OCI-LY1 (cell line): ENCODE measurements around the gene TSPAN12.

ENCODE experiments used
- H2AFZ ChIP-seq: fragments of 200-600 bp; sonication (generic), shearing (Covaris generic); 2 replicates; pipeline ENCODE4 v1.6.0; 2014; ENCODE audit warnings: antibody characterized with exemption, mild to moderate bottlenecking, low read length
- H3F3A ChIP-seq: fragments of 200-600 bp; sonication (generic), shearing (Covaris generic); 2 replicates; pipeline ENCODE4 v1.6.0; 2014; ENCODE audit warnings: mild to moderate bottlenecking, antibody characterized with exemption, low read length, moderate library complexity; ENCODE audit not compliant: insufficient read depth
- H3K27ac ChIP-seq: fragments of 200-600 bp; sonication (generic); 2 replicates; pipeline ENCODE4 v1.5.1; 2014; ENCODE audit warnings: low read length, mixed run types, mild to moderate bottlenecking, low read depth; ENCODE audit not compliant: poor library complexity, severe bottlenecking
- H3K27me3 ChIP-seq: fragments of 200-600 bp; sonication (generic); 2 replicates; pipeline ENCODE4 v1.6.0; 2014; ENCODE audit warnings: antibody characterized with exemption, mild to moderate bottlenecking, low read length, moderate library complexity; ENCODE audit not compliant: insufficient read depth
- H3K36me3 ChIP-seq: fragments of 200-600 bp; sonication (generic); 2 replicates; pipeline ENCODE4 v1.6.1; 2014; ENCODE audit warnings: mild to moderate bottlenecking, antibody characterized with exemption, low read length, moderate library complexity, mixed read lengths; ENCODE audit not compliant: insufficient read depth
- H3K4me1 ChIP-seq: fragments of 200-600 bp; sonication (generic); 2 replicates; pipeline ENCODE4 v1.5.1; 2014; ENCODE audit warnings: mild to moderate bottlenecking, low read length, moderate library complexity; ENCODE audit not compliant: insufficient read depth, severe bottlenecking
- H3K4me2 ChIP-seq: fragments of 200-600 bp; sonication (generic), shearing (Covaris generic); 2 replicates; pipeline ENCODE4 v1.6.1; 2014; ENCODE audit warnings: low read length
- H3K4me3 ChIP-seq: fragments of 200-600 bp; sonication (generic); 2 replicates; pipeline ENCODE4 v1.5.1; 2014; ENCODE audit warnings: low read length, low read depth, mild to moderate bottlenecking, mixed read lengths; ENCODE audit not compliant: poor library complexity, severe bottlenecking
- H3K79me2 ChIP-seq: fragments of 200-600 bp; shearing (Covaris generic); 2 replicates; pipeline ENCODE4 v1.6.1; 2016; ENCODE audit warnings: mixed run types, low read length, mixed read lengths; ENCODE audit not compliant: insufficient read depth
- H3K9ac ChIP-seq: fragments of 200-600 bp; sonication (generic), shearing (Covaris generic); 2 replicates; pipeline ENCODE4 v1.6.1; 2014; ENCODE audit warnings: mild to moderate bottlenecking, low read length, mixed read lengths
- H3K9me2 ChIP-seq: fragments of 200-600 bp; sonication (generic), shearing (Covaris generic); 2 replicates; pipeline ENCODE4 v1.6.1; 2014; ENCODE audit warnings: low read depth, mild to moderate bottlenecking, low read length, mixed read lengths
- H3K9me3 ChIP-seq: fragments of 200-600 bp; shearing (Covaris generic); 2 replicates; pipeline ENCODE4 v1.6.1; 2014; ENCODE audit warnings: low read length, mixed read lengths
- H4K20me1 ChIP-seq: fragments of 200-600 bp; sonication (generic), shearing (Covaris generic); 2 replicates; pipeline ENCODE4 v1.6.0; 2016; ENCODE audit warnings: mild to moderate bottlenecking, low read length; ENCODE audit not compliant: insufficient read depth
- CTCF ChIP-seq: fragments of 200-600 bp; sonication (generic), shearing (Covaris generic); IDR thresholded peaks from 2 replicates; pipeline ENCODE4 v1.5.1; 2017; ENCODE audit warnings: mild to moderate bottlenecking, antibody characterized with exemption, low read length, moderate library complexity, mixed read lengths
- EZH2 ChIP-seq: fragments of 200-600 bp; sonication (generic), shearing (Covaris generic); IDR thresholded peaks from 2 replicates; pipeline ENCODE4 v1.8.0; 2017; ENCODE audit warnings: borderline replicate concordance, mixed run types, mild to moderate bottlenecking, antibody characterized with exemption, low read length, moderate library complexity, mixed read lengths

The TSPAN12 gene

GRCh38 chr7:120827371-120828118 is 30.4 kb downstream of the TSPAN12 start:
- Histone ChIP-seq H3K27ac (no peak overlapping the region), H3F3A (no peaks in the 10 kb centered on the region), H3K27me3 (no peaks in the 10 kb centered on the region), H3K9me3 (peaks cover 3% of the 10 kb centered on the region; the same call in 1 of the 2 replicates), H2AFZ (no peak overlapping the region), H3K79me2 (no peaks in the 10 kb centered on the region), H3K4me2 (no peak overlapping the region), H3K9me2 (0 out of 2 replicates have a peak, but pooled peaks cover 2% of the 10 kb centered on the region), H3K4me3 (no peak overlapping the region), H3K36me3 (no peaks in the 10 kb centered on the region), H4K20me1 (no peaks in the 10 kb centered on the region), H3K9ac (no peak overlapping the region), H3K4me1 (no peaks in the 10 kb centered on the region)
- TF ChIP-seq EZH2 (no peak), CTCF (no peak)

- TF ChIP-seq CTCF: no peak
- no peak for TF ChIP-seq EZH2
- H3K9me3 ChIP-seq: peaks cover 3% of the 10 kb centered on the region; the same call in 1 of the 2 replicates
- 0 out of 2 replicates have a peak, but pooled peaks cover 2% of the 10 kb centered on the region for H3K9me2 ChIP-seq
- H3K27me3 ChIP-seq: no peaks in the 10 kb centered on the region
- H3F3A ChIP-seq: no peaks in the 10 kb centered on the region
- no peaks in the 10 kb centered on the region for H3K4me1 ChIP-seq
- no peak overlapping the region for H3K9ac ChIP-seq
- H3K4me2 ChIP-seq: no peak overlapping the region
- H3K36me3 ChIP-seq: no peaks in the 10 kb centered on the region
- no peak overlapping the region for H2AFZ ChIP-seq
- H3K79me2 ChIP-seq: no peaks in the 10 kb centered on the region
- no peak overlapping the region for H3K27ac ChIP-seq
- H3K4me3 ChIP-seq: no peak overlapping the region
- H4K20me1 ChIP-seq: no peaks in the 10 kb centered on the region
Observed at GRCh38 chr7:120825576-120825975, 32.4 kb downstream of the TSPAN12 start.

GRCh38 chr7:120825152-120825551 is 32.8 kb downstream of the TSPAN12 start:
- Histone ChIP-seq H3K79me2 (no peaks in the 10 kb centered on the region), H3K9me2 (0 out of 2 replicates have a peak, but pooled peaks cover 2% of the 10 kb centered on the region), H3K27ac (no peak overlapping the region), H3K4me1 (no peaks in the 10 kb centered on the region), H3K9ac (no peak overlapping the region), H2AFZ (no peak overlapping the region), H3F3A (no peaks in the 10 kb centered on the region), H3K36me3 (no peaks in the 10 kb centered on the region), H3K4me2 (no peak overlapping the region), H3K27me3 (no peaks in the 10 kb centered on the region), H4K20me1 (no peaks in the 10 kb centered on the region), H3K4me3 (no peak overlapping the region), H3K9me3 (no peaks in the 10 kb centered on the region)
- no peak for TF ChIP-seq CTCF
- no peak for TF ChIP-seq EZH2
